Nephron (organoid): Measurements from ENCODE around the gene NLN.
"Not testable (repeated sequence)": the region's sequence is repeated elsewhere in the genome, so short reads cannot be mapped to it uniquely, and the experiment has no call there.

ENCODE experiments used
- H3K27ac Mint-ChIP-seq, 3 experiments: 2 replicates each; pipeline ENCODE4 v1.8.0; 2020; ENCODE audit warnings: mixed read lengths in 3 of 3, mild to moderate bottlenecking in 2 of 3, moderate library complexity in 1 of 3
- H3K27me3 Mint-ChIP-seq: 2 replicates; pipeline ENCODE4 v1.8.0; 2021; ENCODE audit warnings: low read depth, mild to moderate bottlenecking, moderate library complexity, mixed read lengths
- H3K36me3 Mint-ChIP-seq: 2 replicates; pipeline ENCODE4 v1.8.0; 2020; ENCODE audit warnings: low read depth, mixed read lengths
- H3K4me1 Mint-ChIP-seq: 2 replicates; pipeline ENCODE4 v1.8.0; 2020; ENCODE audit warnings: mixed read lengths
- H3K4me3 Mint-ChIP-seq, 3 experiments: 2 replicates each; pipeline ENCODE4 v1.8.0; 2020; ENCODE audit warnings: mild to moderate bottlenecking in 3 of 3, mixed read lengths in 3 of 3, moderate library complexity in 2 of 3
- H3K9me3 Mint-ChIP-seq: 2 replicates; pipeline ENCODE4 v1.8.0; 2020; ENCODE audit warnings: mixed read lengths
- CTCF ChIP-seq, 3 experiments: fragments of 200-600 bp; sonication (generic); IDR thresholded peaks; one replicate each; pipeline ENCODE4 v1.5.0; 2021; ENCODE audit warnings: antibody characterized with exemption in 3 of 3; ENCODE audit not compliant: unreplicated experiment in 3 of 3

The NLN gene

GRCh38 chr5:65866837-65867521, 145.0 kb downstream of the NLN start:
- peaks cover 7% of the 10 kb centered on the region for H3K4me1 Mint-ChIP-seq
- TF ChIP-seq CTCF (IDR thresholded peaks at IDR 0.05; ENCODE audit: unreplicated experiment in 3 of 3): no peak
- no peaks in the 10 kb centered on the region for H3K9me3 Mint-ChIP-seq
- H3K36me3 Mint-ChIP-seq: no peaks in the 10 kb centered on the region
- H3K27me3 Mint-ChIP-seq: no peaks in the 10 kb centered on the region
- peak overlapping the region in 2 of 3 experiments; percentile 1 to 7 for H3K27ac Mint-ChIP-seq
- H3K4me3 Mint-ChIP-seq: no peak overlapping the region

- peak overlapping the region in 2 of 3 experiments; percentile 1 to 7 for H3K27ac Mint-ChIP-seq
- H3K27me3 Mint-ChIP-seq: no peaks in the 10 kb centered on the region
- no peak for TF ChIP-seq CTCF (IDR thresholded peaks at IDR 0.05; ENCODE audit: unreplicated experiment in 3 of 3)
- H3K36me3 Mint-ChIP-seq: no peaks in the 10 kb centered on the region
- peaks cover 7% of the 10 kb centered on the region for H3K4me1 Mint-ChIP-seq
- no peaks in the 10 kb centered on the region for H3K9me3 Mint-ChIP-seq
- no peak overlapping the region for H3K4me3 Mint-ChIP-seq
These were observed 145.7 kb downstream of the NLN start for GRCh38 chr5:65867542-65868195.

- Mint-ChIP-seq H3K27me3 (no peaks in the 10 kb centered on the region), H3K9me3 (no peaks in the 10 kb centered on the region), H3K4me1 (peaks cover 7% of the 10 kb centered on the region), H3K27ac (no peak overlapping the region), H3K36me3 (no peaks in the 10 kb centered on the region), H3K4me3 (no peak overlapping the region)
- TF ChIP-seq CTCF (IDR thresholded peaks at IDR 0.05; ENCODE audit: unreplicated experiment in 3 of 3): no peak
These were observed 146.5 kb downstream of the NLN start for GRCh38 chr5:65868509-65868908.

GRCh38 chr5:65871182-65871581, 149.2 kb downstream of the NLN start:
- H3K9me3 Mint-ChIP-seq: no peaks in the 10 kb centered on the region
- H3K27me3 Mint-ChIP-seq: no peaks in the 10 kb centered on the region
- H3K4me3 Mint-ChIP-seq: no peak overlapping the region
- no peak overlapping the region for H3K27ac Mint-ChIP-seq
- no peak for TF ChIP-seq CTCF (IDR thresholded peaks at IDR 0.05; ENCODE audit: unreplicated experiment in 3 of 3)
- peaks cover 11% of the 10 kb centered on the region for H3K4me1 Mint-ChIP-seq
- H3K36me3 Mint-ChIP-seq: no peaks in the 10 kb centered on the region

- not testable (repeated sequence) for H3K36me3 Mint-ChIP-seq, H3K27ac Mint-ChIP-seq, H3K9me3 Mint-ChIP-seq, H3K4me3 Mint-ChIP-seq, H3K27me3 Mint-ChIP-seq
- H3K4me1 Mint-ChIP-seq: peaks cover 11% of the 10 kb centered on the region
These were observed 149.8 kb downstream of the NLN start for GRCh38 chr5:65871776-65872175.

- TF ChIP-seq CTCF (IDR thresholded peaks at IDR 0.05; ENCODE audit: unreplicated experiment in 3 of 3): no peak
- H3K36me3 Mint-ChIP-seq: no peaks in the 10 kb centered on the region
- H3K27me3 Mint-ChIP-seq: no peaks in the 10 kb centered on the region
- H3K9me3 Mint-ChIP-seq: peaks cover 8% of the 10 kb centered on the region
- H3K4me1 Mint-ChIP-seq: peaks cover 4% of the 10 kb centered on the region
- H3K4me3 Mint-ChIP-seq: no peak overlapping the region
- H3K27ac Mint-ChIP-seq: no peak overlapping the region
These were observed 151.3 kb downstream of the NLN start for GRCh38 chr5:65873181-65873750.
